NCI-H226 (cell line): ENCODE data around the gene MRPL23.

Experiments used
- DNase-seq: peaks from one replicate; pipeline ENCODE4 v3.0.0-alpha.2; 2015

MRPL23 gene

DNA sequence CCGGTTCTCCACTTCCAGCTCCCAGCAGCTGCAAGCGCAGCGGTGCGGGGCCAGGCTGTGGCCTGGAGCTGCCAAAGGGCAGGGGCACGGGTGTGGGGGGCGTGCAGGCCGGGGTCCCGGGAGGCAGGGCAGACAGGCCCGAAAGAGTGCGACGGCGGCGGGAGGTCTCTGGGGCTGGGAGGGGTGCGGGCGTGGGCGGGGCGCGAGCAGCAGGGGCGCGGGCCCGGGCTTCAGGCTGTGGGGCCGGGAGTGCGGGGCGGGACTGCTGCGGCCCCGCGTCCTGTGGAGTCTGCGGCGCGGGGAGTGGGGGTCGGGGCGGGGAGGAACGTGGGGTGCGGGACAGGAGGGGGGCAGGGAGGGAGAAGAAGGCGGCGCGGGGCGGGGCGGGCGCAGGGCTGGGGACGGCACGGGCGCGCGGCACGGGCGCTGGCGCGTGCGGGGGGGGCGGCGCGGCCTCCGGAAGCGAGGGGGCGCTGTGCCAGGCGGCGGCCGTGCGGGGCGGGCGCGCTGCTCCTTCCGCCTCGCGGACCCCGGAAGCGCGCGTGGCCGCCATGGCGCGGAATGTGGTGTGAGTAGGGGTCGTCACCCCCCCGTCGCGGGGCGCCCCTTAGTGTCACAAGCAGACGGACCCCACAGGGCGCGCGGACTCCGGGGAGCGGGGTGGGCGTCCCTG lies at the start of gene MRPL23:
Gene MRPL23 (plus strand): TSS at position 521 of the 673 bp plus-strand sequence. CDS start 31 bp downstream, at position 552.
- DNase-seq, result no peak

DNA sequence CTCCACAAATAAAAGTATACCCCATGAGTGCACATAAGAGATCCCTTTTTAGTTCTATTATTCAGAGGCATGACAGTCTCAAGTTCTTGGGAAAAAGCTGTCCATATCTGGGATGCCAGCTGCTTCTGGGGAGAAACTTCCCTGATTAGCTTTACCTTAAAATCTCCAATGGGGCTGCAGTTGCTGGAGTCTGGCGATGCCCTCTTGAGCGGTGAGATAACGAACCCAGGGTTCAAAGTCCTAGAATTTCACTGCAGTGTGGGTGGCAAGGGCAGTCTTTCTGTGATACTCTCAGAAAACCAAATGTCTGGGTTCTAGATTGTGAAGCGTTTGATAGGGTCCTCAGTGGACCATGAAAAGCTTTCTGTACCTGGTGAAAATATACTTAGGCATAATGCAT lies 48.0 kb upstream of the MRPL23 start:
- no peak for DNase-seq

DNA sequence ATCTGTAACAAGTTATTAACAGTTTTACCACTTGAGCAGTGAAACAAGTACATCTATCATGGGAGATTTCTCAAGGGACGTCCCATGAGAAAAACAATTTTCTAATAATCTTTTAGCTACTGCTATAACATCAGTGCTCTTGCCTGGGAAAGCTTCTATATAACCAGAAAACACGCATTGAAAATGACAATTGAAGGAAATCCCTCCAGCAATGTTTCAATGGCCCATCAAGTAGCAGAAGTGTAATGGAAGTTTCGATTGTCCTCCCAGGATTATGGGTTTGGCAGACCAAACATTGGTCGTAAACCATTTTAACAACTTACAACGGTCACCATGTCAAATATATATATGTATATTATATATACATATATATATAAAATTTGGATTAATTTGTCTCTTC lies 47.4 kb upstream of the MRPL23 start:
- no peak for DNase-seq

DNA sequence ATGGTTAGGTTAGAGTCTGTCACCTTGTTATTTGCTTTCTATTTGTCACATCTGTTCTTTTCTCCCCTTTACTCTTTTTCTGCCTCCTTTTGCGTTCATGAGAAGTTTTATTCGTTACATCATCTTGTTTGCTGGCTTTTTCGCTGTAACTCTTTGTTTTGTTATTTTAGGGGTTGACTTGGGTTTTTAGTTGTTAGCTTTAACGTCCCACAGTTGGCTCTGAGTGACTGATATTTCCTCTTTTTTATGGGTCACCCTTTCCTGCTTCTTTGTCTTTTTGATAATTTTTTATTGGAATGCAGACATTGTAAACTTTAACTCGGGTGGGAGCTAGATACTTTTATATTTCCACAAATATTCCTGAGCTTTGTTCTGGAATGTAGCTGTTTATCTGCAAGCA lies 41.0 kb upstream of the MRPL23 start:
- DNase-seq, result no peak

DNA sequence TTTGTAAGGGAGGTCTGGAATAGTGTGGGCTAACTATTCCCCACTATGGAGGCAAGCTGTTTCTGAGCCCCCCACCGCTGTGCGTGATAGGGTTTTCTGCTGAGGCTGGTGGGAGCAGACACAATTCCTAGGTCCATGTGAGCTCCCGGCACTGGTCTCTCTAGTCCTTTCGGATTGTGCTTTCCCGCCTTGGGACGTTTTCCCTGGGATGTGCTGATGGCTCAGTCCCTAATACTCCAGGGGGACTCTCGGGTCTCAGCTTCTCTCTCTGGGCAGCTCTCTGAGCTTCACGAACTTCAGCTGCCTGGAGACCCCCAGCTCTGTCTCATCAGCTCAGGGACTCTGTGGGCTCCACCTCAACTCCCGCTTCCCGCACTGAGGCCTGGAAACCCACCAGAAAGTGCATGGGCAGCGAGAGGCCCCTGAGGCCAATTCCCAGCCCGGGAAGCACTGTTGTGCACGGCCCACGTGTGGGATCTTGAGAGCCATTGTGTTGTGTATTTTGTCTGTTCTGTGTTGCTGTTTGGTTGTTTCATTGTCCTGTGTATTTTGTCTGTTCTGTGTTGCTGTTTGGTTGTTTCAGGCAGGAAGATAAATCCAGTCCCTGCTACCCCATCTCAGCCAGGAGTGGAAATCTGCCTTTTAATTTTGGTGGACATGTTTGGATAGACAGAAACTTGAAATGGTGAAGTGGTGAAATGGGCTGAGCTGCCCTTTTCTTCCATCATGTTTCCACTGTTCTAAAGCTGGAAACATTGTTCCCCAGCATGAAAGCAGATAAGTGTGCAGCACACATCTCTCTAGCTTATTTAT lies 40.3 kb upstream of the MRPL23 start:
- DNase-seq, result no peak

DNA sequence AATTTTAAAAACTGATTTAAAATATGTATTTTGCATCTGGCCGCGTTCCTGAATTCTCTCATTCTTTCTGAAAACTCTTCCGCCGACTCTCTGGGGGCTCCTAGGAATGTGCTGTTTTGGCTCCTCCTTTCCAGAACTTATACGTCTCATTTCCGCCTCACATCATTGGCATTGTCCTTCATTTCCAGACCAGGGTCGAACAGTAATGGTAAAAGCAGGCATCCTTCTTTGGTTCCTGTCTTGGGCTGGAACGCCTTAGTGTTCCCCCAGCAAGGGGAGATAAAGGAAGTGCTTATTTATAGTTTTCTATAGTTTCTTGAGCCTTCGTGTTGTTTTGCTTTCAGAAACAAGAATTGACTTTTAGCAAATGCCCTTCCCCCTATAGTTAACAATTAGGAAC lies 38.5 kb upstream of the MRPL23 start:
- no peak for DNase-seq

DNA sequence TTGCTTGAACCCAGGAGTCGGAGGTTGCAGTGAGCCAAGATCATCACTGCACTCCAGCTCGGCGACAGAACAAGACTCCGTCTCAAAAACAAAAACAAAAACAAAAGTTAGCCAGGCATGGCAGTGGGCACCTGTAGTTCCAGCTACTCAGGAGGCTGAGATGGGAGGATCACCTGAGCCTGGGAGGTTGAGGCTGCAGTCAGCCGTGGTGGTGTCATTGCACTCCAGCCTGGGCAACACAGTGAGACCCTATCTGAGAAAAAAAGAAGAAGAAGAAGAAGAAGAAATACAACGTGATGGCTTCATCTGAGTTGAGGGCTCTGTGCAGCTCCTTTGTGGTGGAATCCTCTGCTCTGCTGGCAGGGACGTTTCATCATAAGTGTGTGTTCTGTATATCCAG lies 37.6 kb upstream of the MRPL23 start:
- no peak for DNase-seq

DNA sequence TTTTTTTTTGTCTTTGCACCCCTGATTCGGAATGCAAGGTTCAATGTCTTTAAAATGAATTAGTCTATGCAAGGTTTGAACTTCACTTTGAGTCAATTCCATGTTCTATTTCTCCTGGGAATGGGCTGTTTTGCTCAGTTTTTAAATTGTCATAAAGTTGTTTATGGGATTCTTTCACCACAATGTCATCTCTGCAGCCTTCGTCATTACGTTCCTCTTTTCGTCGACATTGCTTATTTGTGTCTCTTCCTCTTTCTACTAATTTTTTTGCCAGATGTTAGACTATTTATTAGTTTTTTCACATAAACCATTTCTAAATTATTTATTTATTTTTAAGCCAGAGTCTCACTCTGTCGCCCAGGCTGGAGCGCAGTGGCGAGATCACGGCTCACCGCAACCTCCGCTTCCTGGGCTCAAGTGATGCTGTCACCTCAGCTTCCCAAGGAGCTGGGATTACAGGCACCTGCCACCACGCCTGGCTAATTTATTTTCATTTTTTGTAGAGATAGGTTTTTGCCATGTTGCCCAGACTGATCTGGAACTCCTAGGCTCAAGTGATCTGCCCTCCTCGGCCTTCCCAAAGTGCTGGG lies 34.7 kb upstream of the MRPL23 start:
- no peak for DNase-seq

DNA sequence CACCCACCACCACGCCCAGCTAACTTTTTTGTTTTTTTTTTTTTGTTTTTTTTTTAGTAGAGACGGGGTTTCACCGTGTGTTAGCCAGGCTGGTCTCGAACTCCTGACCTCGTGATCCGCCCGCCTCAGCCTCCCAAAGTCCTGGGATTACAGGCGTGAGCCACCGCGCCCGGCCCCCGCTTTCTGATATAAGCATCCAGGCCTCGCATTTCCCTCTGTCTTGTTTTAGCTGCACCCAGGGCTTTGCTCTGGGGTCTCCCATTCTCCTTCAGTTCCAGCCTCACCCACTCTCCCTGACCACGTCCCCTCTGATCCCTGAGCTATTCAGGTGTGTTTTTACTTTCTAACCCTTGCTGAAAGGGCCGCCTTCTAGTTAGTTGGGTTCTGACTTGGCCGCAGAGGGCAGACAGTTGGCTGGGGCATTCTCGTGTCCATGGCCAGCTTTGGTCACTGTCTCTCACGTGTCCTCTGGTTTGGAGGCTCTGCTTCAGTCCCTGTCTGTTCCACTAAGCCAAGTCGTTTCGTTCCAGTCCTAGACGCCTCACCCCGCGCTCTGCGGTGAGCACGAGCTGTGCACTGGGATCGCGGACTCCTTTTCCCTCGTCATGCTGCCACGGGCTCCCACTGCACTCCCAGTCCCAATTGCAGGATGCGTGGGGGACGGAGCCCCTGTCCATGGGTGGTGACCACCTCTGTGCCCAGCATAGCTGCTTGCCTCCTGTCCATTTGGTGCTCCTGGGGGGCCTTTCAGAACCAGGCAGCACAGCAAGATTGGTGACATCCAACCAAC lies 33.7 kb upstream of the MRPL23 start:
- DNase-seq, result no peak

DNA sequence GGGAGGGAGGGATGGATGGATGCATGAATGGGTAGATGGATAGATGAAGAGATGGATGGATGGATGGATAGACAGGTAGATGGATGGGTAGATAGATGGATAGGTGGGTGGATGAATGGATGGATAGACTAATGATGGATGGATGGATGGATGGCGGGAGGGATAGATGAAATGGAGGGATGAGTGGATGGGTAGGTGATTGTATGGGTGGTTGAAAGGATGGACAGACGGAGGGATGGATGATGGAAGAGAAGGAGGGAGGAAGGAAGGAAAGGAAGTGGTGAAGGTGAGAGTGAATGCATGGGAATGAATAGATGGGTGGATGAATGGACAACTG lies 31.4 kb upstream of the MRPL23 start:
- no peak for DNase-seq

DNA sequence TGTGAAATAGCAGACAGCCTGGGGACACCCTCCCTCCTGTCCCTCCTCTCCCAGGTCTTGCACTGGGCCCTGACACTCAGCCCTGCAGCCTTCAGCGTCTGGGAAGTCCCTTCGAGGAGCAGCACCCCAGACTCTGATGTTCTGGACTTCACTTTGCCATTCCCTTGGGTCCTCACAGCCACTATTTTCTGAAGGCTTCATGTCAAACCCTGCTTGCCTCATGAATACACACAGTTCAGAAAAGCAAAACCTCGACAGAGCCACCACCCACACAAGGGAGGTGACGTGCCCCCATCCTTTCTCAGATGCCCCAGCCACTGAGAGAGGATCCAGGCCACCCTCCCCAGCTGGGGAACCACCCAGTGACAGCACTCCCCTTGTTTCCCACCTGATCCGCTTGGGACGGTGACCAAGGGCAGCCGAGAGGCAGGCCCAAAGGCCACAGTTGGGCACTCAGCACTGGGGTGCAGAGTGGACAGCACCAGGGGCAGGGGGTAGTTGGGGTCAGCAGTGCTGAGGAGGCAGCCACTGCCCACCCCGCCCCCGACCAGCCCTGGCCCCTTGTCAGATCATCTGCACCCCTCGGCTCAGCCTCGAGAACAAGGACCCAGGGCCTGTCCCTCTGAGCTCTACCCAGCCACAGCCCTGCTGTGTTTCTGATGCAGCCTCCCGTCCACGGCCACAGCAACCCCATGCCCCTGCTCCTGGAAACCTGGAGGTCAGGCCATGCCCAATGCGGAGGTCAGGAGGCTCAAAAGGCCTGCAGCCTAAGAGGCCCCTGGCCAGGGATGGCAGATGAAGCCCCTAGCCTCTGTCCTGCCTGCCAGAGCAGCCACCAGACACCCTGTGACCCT lies 30.8 kb upstream of the MRPL23 start:
- no peak for DNase-seq

DNA sequence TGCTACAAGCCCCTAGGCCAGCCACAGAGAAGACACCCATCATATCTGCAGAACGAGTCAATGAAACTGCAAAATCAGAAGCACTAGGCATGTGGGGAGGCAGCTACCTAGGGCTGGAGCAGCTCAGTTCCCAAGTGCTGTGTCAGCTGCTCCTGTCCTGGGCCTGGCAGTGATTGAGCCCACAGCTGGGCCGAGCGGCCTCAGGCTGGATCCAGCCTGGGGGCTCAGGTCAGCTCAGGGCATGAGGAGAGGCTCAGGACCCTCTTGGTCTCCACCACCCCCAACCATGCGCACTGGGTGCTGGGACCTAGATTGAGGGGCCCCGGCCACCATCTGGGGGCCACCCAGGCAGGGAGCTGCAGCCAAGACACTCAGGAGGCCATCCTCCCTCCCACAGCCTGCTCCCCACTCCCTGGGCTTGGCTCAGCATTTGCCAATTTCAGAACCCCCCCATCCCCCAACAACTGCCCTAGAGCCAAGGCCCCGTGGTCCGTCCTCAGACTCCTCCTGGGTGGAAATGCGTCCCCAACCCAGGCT lies 30.1 kb upstream of the MRPL23 start:
- DNase-seq, result no peak

DNA sequence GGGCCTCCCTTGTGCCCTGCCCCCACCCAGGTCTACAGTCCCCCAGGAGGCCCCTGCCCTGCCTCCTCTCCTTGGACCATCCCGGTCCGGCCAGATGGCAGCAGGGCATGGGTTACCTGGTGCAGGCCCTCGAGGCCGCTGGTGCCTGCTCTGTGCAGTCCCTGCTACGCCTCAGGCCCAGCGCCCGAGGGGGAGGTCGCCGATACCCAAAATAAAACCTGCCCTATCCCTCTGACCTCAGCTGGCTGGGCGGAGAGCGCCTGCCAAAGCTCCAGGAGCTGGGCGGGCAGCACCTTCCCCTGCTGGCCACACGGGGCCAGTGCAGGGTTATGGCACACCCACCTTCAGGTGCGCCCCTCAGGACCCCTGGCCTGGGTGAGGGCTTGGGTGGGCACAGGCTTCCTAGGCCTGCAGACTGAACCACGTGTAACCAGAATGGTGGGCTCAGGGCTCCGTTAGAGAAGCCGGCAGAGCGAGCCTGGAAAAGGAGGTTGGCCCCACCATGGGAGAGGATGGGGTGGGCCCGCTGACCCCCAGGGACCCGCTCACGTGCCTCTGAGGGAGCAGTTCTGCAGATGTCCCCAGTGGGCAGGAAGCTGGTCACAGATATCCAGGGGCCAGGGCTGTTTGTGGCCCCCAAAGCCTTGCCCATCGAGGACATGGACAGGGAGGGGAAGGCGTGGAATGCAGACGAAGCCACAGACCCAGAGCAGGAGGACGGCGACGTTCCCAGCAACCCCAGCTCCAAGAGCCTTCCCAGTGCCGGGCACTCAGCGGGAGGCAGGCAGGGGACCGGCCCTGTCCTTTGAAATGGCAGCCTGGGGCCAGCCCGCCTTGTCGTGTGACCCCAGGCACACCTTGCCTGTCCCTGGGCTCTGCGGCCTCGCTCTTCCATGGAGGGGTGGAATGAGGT lies 29.4 kb upstream of the MRPL23 start:
- no peak for DNase-seq

DNA sequence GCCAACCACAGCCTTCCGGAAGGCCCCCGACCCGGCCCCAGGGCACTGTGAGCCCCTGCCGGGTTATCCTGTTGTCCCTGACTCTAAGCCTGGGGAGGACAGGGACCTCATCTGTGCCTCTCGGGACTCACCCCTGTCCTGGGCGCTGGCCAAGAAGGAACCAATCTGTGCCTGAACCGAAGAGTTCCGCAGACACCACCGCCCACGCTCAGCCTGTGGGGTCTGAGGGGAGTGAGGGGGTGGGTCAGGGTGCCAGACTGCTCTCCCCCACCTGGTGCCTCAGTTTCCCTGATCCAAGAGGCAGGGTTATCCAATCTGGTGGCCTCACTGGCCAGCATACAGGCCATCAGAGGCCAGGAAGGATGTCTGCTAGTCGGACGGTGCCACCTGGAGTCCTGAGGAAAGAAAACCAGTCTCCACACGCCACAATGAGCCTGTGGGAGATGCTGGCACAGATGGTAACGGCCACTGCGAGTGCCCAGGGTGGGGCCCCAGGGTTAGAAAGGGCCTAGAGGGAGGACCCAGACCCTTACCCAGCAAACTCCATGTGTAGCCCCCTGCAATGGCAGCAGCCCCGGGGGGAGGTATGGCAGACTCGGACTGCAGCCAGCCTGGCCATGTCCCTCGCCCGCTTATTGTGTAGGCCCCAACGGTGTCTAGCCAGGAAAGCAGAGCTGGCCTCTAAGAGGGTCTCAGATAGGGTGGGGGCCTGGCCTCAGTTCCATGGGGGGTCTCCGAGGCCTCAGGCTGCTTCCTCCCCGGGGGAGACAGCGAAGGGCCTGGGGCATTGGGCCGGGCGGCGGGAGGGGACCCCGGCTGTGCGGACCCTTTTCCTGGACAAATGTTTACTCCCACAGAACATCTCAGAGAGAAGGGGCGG lies 28.5 kb upstream of the MRPL23 start:
- no peak for DNase-seq

DNA sequence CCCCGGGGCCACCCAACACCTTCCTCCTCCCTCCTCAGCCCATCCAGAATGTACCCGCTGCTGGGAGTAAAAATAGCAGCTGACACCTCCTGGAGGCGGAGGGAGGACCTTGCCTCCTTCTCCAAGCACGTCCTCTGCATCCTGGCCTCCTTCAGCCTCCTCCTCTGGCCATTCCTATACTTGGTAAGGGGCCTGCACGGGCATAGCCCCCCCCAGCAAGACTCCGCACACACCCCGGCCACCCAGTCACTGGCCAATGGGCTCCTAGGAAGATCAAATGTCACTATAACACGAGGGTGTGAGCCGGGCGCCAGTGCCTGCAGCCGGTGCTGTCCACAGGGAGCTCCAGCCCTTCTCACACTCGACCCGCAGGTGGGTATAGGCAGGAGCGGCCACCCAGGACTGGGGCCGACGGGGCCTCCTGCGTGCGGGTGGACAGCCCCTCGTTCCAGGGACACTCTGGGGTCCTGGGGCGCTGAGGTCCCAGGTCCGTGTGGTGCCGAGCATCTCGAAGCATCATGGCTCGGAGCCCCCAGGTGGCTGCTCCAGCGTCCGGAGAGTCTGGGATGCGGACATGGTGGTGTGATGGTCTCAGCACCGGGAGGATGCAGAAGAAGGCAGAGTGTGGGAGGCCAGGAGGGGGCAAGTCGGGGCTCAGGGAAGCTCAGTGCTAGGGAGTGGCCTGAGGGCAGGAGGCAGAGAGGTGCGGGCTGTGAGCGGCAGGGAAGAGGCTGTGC lies 27.6 kb upstream of the MRPL23 start, which contains the start of gene TNNT3:
Gene TNNT3 (plus strand): TSS at position 313 of the 737 bp plus-strand sequence. CDS start 3,172 bp downstream, outside the sequence.
- no peak for DNase-seq

DNA sequence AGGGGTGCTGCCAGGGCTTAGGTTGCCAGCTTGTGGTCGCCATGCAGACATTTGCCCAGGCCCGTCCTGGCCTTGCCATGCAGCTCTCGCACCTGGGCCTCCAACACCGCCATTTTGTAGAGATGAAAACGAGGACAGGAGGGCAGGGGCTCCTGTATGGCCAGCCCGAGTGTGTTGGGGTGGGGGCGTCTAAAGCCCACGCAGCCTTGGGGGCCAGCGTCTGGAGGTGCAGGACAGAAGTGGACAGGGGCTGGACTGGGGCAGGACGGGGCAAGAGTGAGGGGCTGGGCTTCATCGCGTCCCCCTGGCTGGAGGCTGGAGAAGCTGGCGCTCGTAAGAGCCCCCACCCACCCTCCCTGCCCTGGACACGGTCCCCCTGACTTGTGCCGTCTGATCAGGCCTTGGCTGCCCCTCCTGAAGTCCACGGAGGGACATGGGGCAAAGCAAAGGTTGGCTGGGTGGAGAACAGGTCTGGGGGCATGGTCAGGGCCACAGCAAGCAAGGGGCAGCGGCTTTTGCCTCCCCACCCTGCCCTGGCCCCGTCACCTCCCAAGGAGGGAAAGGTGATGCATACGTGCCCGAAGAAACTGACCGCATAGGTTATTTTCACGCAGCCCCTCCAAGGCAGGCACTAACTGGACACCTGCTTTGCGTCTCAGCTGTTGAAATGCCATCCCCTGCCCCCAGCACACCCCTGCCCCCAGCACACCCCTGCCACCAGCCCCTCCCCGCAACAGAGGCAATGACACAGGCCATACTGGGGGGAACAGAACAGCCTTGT lies 26.8 kb upstream of the MRPL23 start:
- no peak for DNase-seq

DNA sequence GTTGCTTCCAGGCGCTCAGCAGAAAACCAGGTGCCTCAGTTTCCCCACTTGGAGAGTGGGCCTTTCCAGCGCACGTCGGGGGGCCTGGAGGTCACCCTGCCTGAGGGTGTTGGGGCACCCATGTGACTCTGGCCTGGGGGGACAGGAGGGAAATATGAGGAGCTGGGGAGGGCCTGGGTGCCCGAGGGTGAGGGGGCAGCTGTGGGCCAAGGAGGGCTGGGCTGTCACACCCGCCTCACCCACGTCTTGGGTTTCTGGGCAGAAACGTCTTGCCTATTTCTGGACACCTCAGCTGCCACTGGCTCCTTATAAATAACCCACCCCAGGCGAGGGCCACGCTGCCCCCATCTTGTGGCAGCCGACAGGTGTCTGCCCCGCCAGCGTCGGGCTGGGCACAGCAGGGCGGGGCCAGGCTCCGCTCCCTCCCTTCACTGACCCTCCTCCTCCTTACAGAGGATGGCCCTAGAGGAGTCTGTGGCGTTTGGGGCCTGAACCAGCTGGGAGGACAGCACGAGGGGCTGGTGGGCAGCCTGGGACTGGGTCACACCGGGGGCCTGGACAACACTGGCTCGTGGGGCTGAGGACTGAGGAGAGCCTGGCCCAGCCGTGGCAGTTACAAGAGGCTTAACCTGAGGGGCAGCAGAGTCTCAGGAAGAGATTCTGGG lies 26.1 kb upstream of the MRPL23 start:
- DNase-seq, result no peak
